AG10803 (cell line): Measurements from ENCODE around the gene SLC41A2.

ENCODE experiments used
- DNase-seq: peaks from one replicate; pipeline ENCODE4 v3.0.0; 2010; ENCODE audit warnings: low read depth
- H3K4me3 ChIP-seq: 2 replicates; pipeline ENCODE4 v1.5.1; 2011; ENCODE audit warnings: mild to moderate bottlenecking, low read length, control low read depth
- CTCF ChIP-seq: conservative IDR thresholded peaks from 2 replicates; pipeline ENCODE4 v1.5.1; 2011; ENCODE audit warnings: mild to moderate bottlenecking, low read length, control low read depth, inconsistent platforms

SLC41A2 gene

GRCh38 chr12:104974626-104975290 is 16.7 kb upstream of the SLC41A2 start:
- no peak for TF ChIP-seq CTCF
- no peak overlapping the region for H3K4me3 ChIP-seq
- peak; percentile 67 for DNase-seq

DNA sequence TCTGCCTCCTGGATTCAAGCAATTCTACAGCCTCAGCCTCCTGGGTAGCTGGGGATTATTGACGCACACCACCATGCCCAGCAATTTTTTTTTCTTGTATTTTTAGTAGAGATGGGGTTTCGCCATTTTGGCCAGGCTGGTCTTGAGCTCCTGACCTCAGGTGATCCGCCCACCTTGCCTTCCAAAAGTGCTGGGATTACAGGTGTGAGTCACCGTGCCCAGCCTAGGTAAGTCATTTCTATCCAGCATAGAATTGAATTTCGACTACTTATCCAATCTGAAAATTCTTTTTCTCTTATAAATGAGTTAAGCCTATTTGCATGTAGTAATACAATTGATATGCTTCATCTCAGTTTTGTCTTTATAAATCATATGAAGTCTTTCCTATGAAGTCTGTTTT is 15.2 kb upstream of the SLC41A2 start:
- DNase-seq = no peak
- TF ChIP-seq CTCF = no peak
- H3K4me3 ChIP-seq = no peak overlapping the region

GRCh38 chr12:104971306-104971705 is 13.2 kb upstream of the SLC41A2 start:
- no peak for TF ChIP-seq CTCF
- no peak overlapping the region for H3K4me3 ChIP-seq
- DNase-seq = no peak

GRCh38 chr12:104969343-104969742 is 11.3 kb upstream of the SLC41A2 start:
- H3K4me3 ChIP-seq = no peak overlapping the region
- TF ChIP-seq CTCF = no peak
- no peak for DNase-seq

GRCh38 chr12:104966677-104967076 is 8.6 kb upstream of the SLC41A2 start:
- DNase-seq = no peak
- TF ChIP-seq CTCF = no peak
- no peak overlapping the region for H3K4me3 ChIP-seq

DNA sequence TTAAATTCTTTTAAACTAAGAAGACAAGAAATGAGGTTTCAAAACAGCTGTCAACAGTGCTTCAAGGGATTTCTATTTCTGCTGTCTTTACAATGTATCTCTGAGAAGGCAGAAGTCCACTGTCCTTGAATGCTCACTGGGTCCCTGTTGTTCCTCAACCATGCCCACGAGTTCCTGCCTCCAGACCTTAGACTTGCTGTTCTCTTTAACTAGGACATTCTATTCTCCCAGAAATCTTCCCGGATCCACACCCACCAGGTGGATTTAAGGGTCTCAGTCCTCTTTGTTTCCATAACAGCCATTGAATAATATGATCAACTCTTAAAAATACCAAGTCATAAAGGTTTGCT is 6.7 kb upstream of the SLC41A2 start:
- H3K4me3 ChIP-seq = no peak overlapping the region
- no peak for DNase-seq
- TF ChIP-seq CTCF = no peak

DNA sequence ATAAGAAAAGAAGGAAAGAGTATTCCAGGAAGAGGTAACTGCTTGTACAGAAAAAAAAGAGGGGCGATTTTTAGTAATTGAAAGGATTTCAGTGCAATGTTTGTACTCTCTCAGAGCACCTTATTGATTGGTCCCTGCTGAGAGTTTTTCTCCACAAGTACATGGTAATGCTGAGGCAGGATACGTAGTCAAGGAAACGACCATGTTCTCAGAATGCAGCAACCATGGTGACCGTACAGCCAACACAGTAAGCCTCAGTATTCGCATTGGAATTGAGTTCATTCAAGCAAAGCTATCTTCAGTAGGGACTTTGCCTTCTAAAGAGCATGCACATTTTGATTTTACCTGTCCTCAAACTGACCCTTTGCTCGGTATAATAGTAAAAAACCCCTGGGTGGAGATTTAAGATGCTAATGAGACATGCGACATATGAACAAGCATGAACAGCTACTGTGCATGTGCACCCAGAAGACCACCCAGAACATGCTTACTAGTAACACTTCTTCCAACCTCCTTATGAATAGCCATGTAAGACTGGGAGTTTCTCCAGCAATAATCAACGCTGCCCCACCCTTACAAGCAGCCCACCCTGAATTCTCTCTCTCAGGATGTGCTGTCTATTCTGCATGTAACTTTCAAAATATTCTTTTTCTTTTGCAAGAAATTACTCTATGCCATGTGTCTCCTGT is 6.2 kb upstream of the SLC41A2 start:
- no peak overlapping the region for H3K4me3 ChIP-seq
- TF ChIP-seq CTCF = no peak
- DNase-seq = no peak
